GM23338 (cell line): ENCODE measurements around the gene BCKDHA. TPM values are rescaled to one million over a fixed set of nuclear protein-coding genes. Genes with fewer than 3 reads are reported as not detected.

Experiments used
- ATAC-seq: fragments of 200-7000 bp; cut with Tn5 transposase; 3 replicates; pipeline ENCODE4 v1.9.1; 2020
- DNase-seq: peaks from one replicate; pipeline ENCODE4 v3.0.0-alpha.2; 2015; ENCODE audit warnings: low spot score
- H2AFZ ChIP-seq: fragments of 200-600 bp; sonication (generic); 2 replicates; pipeline ENCODE4 v1.8.0; 2016; ENCODE audit warnings: antibody characterized with exemption, mild to moderate bottlenecking, moderate library complexity
- H3F3A ChIP-seq: fragments of 200-600 bp; sonication (generic); replicated peaks from 2 replicates; pipeline ENCODE4 v1.8.0; 2017; ENCODE audit warnings: antibody characterized with exemption, mixed run types, low read depth
- H3K27ac ChIP-seq: fragments of 200-600 bp; sonication (generic); 2 replicates; pipeline ENCODE4 v1.6.1; 2016; ENCODE audit warnings: low read depth
- H3K27me3 ChIP-seq: fragments of 200-600 bp; sonication (generic); 2 replicates; pipeline ENCODE4 v1.8.0; 2016; ENCODE audit warnings: mild to moderate bottlenecking, mixed run types, moderate library complexity; ENCODE audit not compliant: insufficient read depth
- H3K36me3 ChIP-seq: fragments of 200-600 bp; sonication (generic); 2 replicates; pipeline ENCODE4 v1.8.0; 2016; ENCODE audit warnings: mild to moderate bottlenecking; ENCODE audit not compliant: insufficient read depth
- H3K4me1 ChIP-seq: fragments of 200-600 bp; sonication (generic); 2 replicates; pipeline ENCODE4 v1.8.0; 2016; ENCODE audit warnings: mild to moderate bottlenecking, moderate library complexity; ENCODE audit not compliant: insufficient read depth
- H3K4me2 ChIP-seq: fragments of 200-600 bp; sonication (generic); 2 replicates; pipeline ENCODE4 v1.7.1; 2017; ENCODE audit warnings: mixed run types
- H3K4me3 ChIP-seq: fragments of 200-600 bp; sonication (generic); 2 replicates; pipeline ENCODE4 v1.6.1; 2016; ENCODE audit warnings: mixed run types
- H3K79me2 ChIP-seq: fragments of 200-600 bp; sonication (generic); replicated peaks from 2 replicates; pipeline ENCODE4 v1.8.0; 2017; ENCODE audit warnings: mild to moderate bottlenecking; ENCODE audit not compliant: insufficient read depth
- H3K9me2 ChIP-seq: fragments of 200-600 bp; sonication (generic); 2 replicates; pipeline ENCODE4 v1.8.0; 2017; ENCODE audit not compliant: insufficient read depth
- H4K20me1 ChIP-seq: fragments of 200-600 bp; sonication (generic); replicated peaks from 2 replicates; pipeline ENCODE4 v1.8.0; 2017; ENCODE audit warnings: mild to moderate bottlenecking; ENCODE audit not compliant: insufficient read depth
- H3K27ac Mint-ChIP-seq: 2 replicates; pipeline ENCODE4 v1.8.0; 2020; ENCODE audit warnings: inconsistent platforms, mild to moderate bottlenecking, moderate library complexity, mixed read lengths
- H3K27me3 Mint-ChIP-seq: 3 replicates; pipeline ENCODE4 v1.8.0; 2022; ENCODE audit warnings: low read depth, mild to moderate bottlenecking, moderate library complexity, mixed read lengths, inconsistent platforms; ENCODE audit not compliant: insufficient read depth, poor library complexity
- H3K36me3 Mint-ChIP-seq: 3 replicates; pipeline ENCODE4 v1.8.0; 2021; ENCODE audit warnings: low read depth, mild to moderate bottlenecking, inconsistent platforms, moderate library complexity, mixed read lengths
- H3K4me1 Mint-ChIP-seq: 3 replicates; pipeline ENCODE4 v1.8.0; 2020; ENCODE audit warnings: mild to moderate bottlenecking, inconsistent platforms, mixed read lengths
- H3K4me3 Mint-ChIP-seq: 3 replicates; pipeline ENCODE4 v1.8.0; 2021; ENCODE audit warnings: moderate library complexity, mild to moderate bottlenecking, inconsistent platforms, mixed read lengths
- H3K9me3 Mint-ChIP-seq: 3 replicates; pipeline ENCODE4 v1.8.0; 2020; ENCODE audit warnings: moderate library complexity, mild to moderate bottlenecking, inconsistent platforms, mixed read lengths
- CREB1 ChIP-seq: fragments of 250-450 bp; sonication (Bioruptor Pico); IDR thresholded peaks from 2 replicates; pipeline ENCODE4 v1.5.0; 2020; ENCODE audit warnings: low read depth, mild to moderate bottlenecking, moderate library complexity
- CTCF ChIP-seq, 2 experiments: fragments of 200-600 bp in 1 of 2; sonication (generic) in 1 of 2; conservative IDR thresholded peaks; 2 replicates each; pipeline versions ENCODE4 v1.5.1 to v1.6.1; 2016 to 2017; ENCODE audit warnings: antibody characterized with exemption in 2 of 2, low read depth in 2 of 2, mild to moderate bottlenecking in 2 of 2, moderate library complexity in 1 of 2
- ETS1 ChIP-seq: IDR thresholded peaks from 2 replicates; pipeline ENCODE4 v1.6.1; 2016; ENCODE audit warnings: antibody characterized with exemption
- EZH2 ChIP-seq: fragments of 200-600 bp; sonication (generic); IDR thresholded peaks from one replicate; pipeline ENCODE4 v1.8.0; 2017; ENCODE audit warnings: antibody characterized with exemption, mild to moderate bottlenecking, low read depth; ENCODE audit not compliant: unreplicated experiment
- EZH2phosphoT487 ChIP-seq: fragments of 200-600 bp; sonication (generic); IDR thresholded peaks from one replicate; pipeline ENCODE4 v1.8.1; 2018; ENCODE audit warnings: antibody characterized with exemption; ENCODE audit not compliant: unreplicated experiment
- JUNB ChIP-seq: IDR thresholded peaks from one replicate; pipeline ENCODE4 v1.6.1; 2016; ENCODE audit warnings: antibody characterized with exemption; ENCODE audit not compliant: unreplicated experiment
- NANOG ChIP-seq: IDR thresholded peaks from 2 replicates; pipeline ENCODE4 v1.6.1; 2016; ENCODE audit warnings: antibody characterized with exemption, borderline replicate concordance
- REST ChIP-seq: IDR thresholded peaks from one replicate; pipeline ENCODE4 v1.6.1; 2018; ENCODE audit warnings: antibody characterized with exemption; ENCODE audit not compliant: unreplicated experiment
- STAT1 ChIP-seq: IDR thresholded peaks from one replicate; pipeline ENCODE4 v1.6.1; 2016; ENCODE audit warnings: antibody characterized with exemption; ENCODE audit not compliant: unreplicated experiment
- ZNF114 ChIP-seq: fragments of 250-450 bp; sonication (Bioruptor Pico); IDR thresholded peaks from 2 replicates; pipeline ENCODE4 v1.5.0; 2020; ENCODE audit warnings: mild to moderate bottlenecking, moderate library complexity
- ZNF331 ChIP-seq: fragments of 250-450 bp; sonication (Bioruptor Pico); IDR thresholded peaks from 2 replicates; pipeline ENCODE4 v1.5.0; 2020; ENCODE audit warnings: low read depth, mild to moderate bottlenecking, moderate library complexity
- polyA plus RNA-seq: library from polyadenylated mRNA; unstranded; fragments of >200 nt; fragmentation: Nextera tagmentation; extraction: Ambion mirVana; gene quantifications from 2 replicates; pipeline ENCODE4 v1.2.1, GENCODE V29; 2016
- total RNA-seq: library from RNA; depleted of rRNA; stranded (reverse); fragments of >200 nt; shearing (Covaris generic); gene quantifications from 2 replicates; pipeline ENCODE4 v1.2.3, GENCODE V29; 2014

The BCKDHA gene
- total and polyA plus RNA-seq, 2 experiments from 2014 or later, result 15.0 to 42.4 TPM

GRCh38 chr19:41399525-41399924, 1.9 kb downstream of the BCKDHA start:
- Histone ChIP-seq H3K27me3 (no peaks in the 10 kb centered on the region), H3K4me2 (no peak overlapping the region), H3K79me2 (peaks cover 35% of the 10 kb centered on the region), H3K4me3 (no peak overlapping the region), H3K9me2 (no peaks in the 10 kb centered on the region), H3K27ac (no peak overlapping the region), H2AFZ (no peak overlapping the region), H3F3A (no peaks in the 10 kb centered on the region), H3K4me1 (peaks cover 12% of the 10 kb centered on the region; the same call in 1 of the 2 replicates), H4K20me1 (peaks cover 3% of the 10 kb centered on the region), H3K36me3 (no peaks in the 10 kb centered on the region)
- Mint-ChIP-seq H3K9me3 (no peaks in the 10 kb centered on the region), H3K27me3 (peaks cover 6% of the 10 kb centered on the region), H3K4me3 (peak overlapping the region; percentile 38; the same call in 2 of the 3 replicates), H3K4me1 (peaks cover 19% of the 10 kb centered on the region), H3K27ac (no peak overlapping the region), H3K36me3 (peaks cover 9% of the 10 kb centered on the region)
- no peak for ATAC-seq
- DNase-seq, result no peak
- TF ChIP-seq CREB1 (no peak), REST (no peak)

GRCh38 chr19:41401483-41401882, 3.9 kb downstream of the BCKDHA start:
- Histone ChIP-seq H3K79me2 (peaks cover 20% of the 10 kb centered on the region), H3F3A (no peaks in the 10 kb centered on the region), H3K27me3 (no peaks in the 10 kb centered on the region), H3K4me1 (peaks cover 5% of the 10 kb centered on the region; the same call in 1 of the 2 replicates), H4K20me1 (peaks cover 3% of the 10 kb centered on the region), H3K4me2 (no peak overlapping the region), H3K27ac (no peak overlapping the region), H3K4me3 (no peak overlapping the region), H3K36me3 (no peaks in the 10 kb centered on the region), H3K9me2 (no peaks in the 10 kb centered on the region), H2AFZ (no peak overlapping the region)
- no peak for ATAC-seq
- Mint-ChIP-seq H3K27me3 (peaks cover 5% of the 10 kb centered on the region), H3K9me3 (no peaks in the 10 kb centered on the region), H3K27ac (no peak overlapping the region), H3K36me3 (peaks cover 3% of the 10 kb centered on the region), H3K4me3 (no peak overlapping the region), H3K4me1 (peaks cover 10% of the 10 kb centered on the region)
- no peak for DNase-seq
- no peak for TF ChIP-seq NANOG
- no peak for TF ChIP-seq ZNF331 (CRISPR knock-in tag)
- TF ChIP-seq STAT1, result no peak
- no peak for TF ChIP-seq EZH2
- no peak for TF ChIP-seq CTCF (conservative IDR thresholded peaks at IDR 0.05; ENCODE audit: low read depth in 2 of 2)
- no peak for TF ChIP-seq ZNF114 (CRISPR knock-in tag)
- no peak for TF ChIP-seq ETS1
- TF ChIP-seq JUNB, result no peak
- no peak for TF ChIP-seq EZH2phosphoT487
- TF ChIP-seq CREB1, result no peak
